ENCODE results near the gene MYH14. TPM values are rescaled to one million over a fixed set of nuclear protein-coding genes. Genes with fewer than 3 reads are reported as not detected.

Gene MYH14
- total RNA-seq, 1 donor from 2014 or later, result 93.9 TPM

DNA sequence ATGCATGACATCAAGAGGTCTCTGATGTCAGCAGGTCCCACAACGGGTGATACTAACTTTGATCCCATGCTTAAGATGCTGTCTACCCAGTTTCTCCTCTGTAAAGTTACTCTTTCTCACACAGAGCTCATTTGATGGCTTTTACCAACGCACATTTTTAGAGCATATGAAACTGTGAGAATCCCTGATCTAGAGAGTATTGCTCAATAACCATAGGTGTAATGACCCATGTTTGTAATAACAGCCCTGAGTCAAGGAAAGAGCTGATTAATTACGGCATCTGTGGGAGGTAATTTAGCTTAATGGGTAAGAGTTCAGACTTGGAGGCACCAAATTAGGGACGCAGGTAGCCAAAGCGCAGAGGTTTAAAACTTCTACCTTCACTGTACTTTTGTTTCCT lies 22.3 kb upstream of the MYH14 start:
- no peak overlapping the region for H3K4me3 Mint-ChIP-seq
- H3K4me1 Mint-ChIP-seq (ENCODE audit: unreplicated experiment), result peaks cover 13% of the 10 kb centered on the region
- H3K27ac Mint-ChIP-seq, result no peak overlapping the region
- no peaks in the 10 kb centered on the region for H3K36me3 Mint-ChIP-seq
- no peak for DNase-seq (ENCODE audit: extremely low spot score, unreplicated experiment)
- TF ChIP-seq, protein P1, sequence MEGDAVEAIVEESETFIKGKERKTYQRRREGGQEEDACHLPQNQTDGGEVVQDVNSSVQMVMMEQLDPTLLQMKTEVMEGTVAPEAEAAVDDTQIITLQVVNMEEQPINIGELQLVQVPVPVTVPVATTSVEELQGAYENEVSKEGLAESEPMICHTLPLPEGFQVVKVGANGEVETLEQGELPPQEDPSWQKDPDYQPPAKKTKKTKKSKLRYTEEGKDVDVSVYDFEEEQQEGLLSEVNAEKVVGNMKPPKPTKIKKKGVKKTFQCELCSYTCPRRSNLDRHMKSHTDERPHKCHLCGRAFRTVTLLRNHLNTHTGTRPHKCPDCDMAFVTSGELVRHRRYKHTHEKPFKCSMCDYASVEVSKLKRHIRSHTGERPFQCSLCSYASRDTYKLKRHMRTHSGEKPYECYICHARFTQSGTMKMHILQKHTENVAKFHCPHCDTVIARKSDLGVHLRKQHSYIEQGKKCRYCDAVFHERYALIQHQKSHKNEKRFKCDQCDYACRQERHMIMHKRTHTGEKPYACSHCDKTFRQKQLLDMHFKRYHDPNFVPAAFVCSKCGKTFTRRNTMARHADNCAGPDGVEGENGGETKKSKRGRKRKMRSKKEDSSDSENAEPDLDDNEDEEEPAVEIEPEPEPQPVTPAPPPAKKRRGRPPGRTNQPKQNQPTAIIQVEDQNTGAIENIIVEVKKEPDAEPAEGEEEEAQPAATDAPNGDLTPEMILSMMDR (conservative IDR thresholded peaks at IDR 0.05), result no peak
- no peaks in the 10 kb centered on the region for H3K27me3 Mint-ChIP-seq
- H3K9me3 Mint-ChIP-seq, result peaks cover 4% of the 10 kb centered on the region

DNA sequence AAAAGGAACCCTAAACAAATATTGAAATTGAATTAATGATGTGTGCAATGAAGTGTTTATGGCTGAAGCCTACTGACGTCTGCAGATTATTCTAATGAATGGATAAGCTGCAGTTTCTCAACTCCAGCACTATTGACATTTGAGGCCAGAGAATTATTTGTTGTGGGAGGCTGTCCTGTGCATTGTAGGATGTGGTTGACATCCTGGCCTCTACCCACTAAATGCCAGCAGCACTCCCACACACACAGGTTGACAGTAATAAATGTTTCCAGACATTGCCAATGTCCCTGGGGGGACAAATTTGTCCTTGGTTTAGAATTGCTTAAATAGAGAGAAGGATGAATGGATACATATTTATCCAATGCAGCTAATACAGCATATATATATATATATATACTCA lies 19.2 kb upstream of the MYH14 start:
- H3K4me3 Mint-ChIP-seq, result no peak overlapping the region
- no peak for DNase-seq (ENCODE audit: extremely low spot score, unreplicated experiment)
- peak overlapping the region; percentile 56 for H3K27ac Mint-ChIP-seq
- peaks cover 1% of the 10 kb centered on the region for H3K27me3 Mint-ChIP-seq
- H3K4me1 Mint-ChIP-seq (ENCODE audit: unreplicated experiment), result peaks cover 3% of the 10 kb centered on the region
- H3K36me3 Mint-ChIP-seq, result no peaks in the 10 kb centered on the region
- TF ChIP-seq, protein P1 (conservative IDR thresholded peaks at IDR 0.05), result no peak
- no peaks in the 10 kb centered on the region for H3K9me3 Mint-ChIP-seq

DNA sequence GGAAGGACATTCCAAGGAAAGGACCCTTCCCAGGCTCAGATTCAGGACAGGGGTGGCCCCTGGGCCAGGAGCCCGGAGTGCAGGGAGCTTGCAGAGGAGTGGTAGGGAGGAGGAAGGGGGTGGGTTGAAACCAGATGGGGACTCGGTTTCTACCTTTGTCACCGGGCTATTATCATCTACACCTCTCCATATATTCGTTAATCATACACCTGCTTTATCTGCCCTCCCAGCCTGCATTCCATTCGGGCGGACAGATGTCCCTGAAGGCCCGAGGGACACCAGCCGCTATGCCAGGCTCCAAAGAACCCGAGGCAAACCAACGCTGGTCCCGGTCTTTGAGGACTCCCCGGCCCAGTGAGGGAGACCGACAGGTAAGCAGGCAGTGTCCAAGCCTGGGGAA lies 15.5 kb upstream of the MYH14 start:
- Mint-ChIP-seq H3K4me1 (ENCODE audit: unreplicated experiment) (no peaks in the 10 kb centered on the region), H3K36me3 (no peaks in the 10 kb centered on the region), H3K4me3 (no peak overlapping the region), H3K9me3 (no peaks in the 10 kb centered on the region), H3K27me3 (peaks cover 21% of the 10 kb centered on the region), H3K27ac (no peak overlapping the region)
- TF ChIP-seq, protein P1 (conservative IDR thresholded peaks at IDR 0.05), result no peak
- no peak for DNase-seq (ENCODE audit: extremely low spot score, unreplicated experiment)

DNA sequence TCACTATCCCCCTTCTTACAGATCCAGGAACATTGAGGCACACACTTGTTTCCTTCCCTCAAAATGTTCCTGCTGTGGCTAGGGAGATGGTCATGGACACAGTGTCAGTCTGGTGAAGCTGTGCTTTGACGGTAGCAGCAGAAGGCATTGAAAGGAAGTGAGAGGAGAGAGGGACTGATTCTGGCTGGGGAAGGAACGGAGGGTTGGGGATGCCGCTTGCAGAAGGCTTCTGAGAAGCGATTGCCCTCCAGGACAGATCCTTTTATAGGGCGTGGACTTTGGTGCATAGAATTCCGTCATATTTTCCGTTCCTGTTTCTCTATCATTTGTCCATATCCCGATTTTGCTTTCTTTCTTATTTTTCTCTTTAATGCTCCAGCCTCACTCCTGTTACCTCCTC lies 14.1 kb upstream of the MYH14 start:
- no peaks in the 10 kb centered on the region for H3K4me1 Mint-ChIP-seq (ENCODE audit: unreplicated experiment)
- TF ChIP-seq, protein P1 (conservative IDR thresholded peaks at IDR 0.05), result no peak
- no peak overlapping the region for H3K4me3 Mint-ChIP-seq
- H3K9me3 Mint-ChIP-seq, result no peaks in the 10 kb centered on the region
- H3K27me3 Mint-ChIP-seq, result peaks cover 27% of the 10 kb centered on the region
- H3K27ac Mint-ChIP-seq, result no peak overlapping the region
- no peaks in the 10 kb centered on the region for H3K36me3 Mint-ChIP-seq
- no peak for DNase-seq (ENCODE audit: extremely low spot score, unreplicated experiment)

DNA sequence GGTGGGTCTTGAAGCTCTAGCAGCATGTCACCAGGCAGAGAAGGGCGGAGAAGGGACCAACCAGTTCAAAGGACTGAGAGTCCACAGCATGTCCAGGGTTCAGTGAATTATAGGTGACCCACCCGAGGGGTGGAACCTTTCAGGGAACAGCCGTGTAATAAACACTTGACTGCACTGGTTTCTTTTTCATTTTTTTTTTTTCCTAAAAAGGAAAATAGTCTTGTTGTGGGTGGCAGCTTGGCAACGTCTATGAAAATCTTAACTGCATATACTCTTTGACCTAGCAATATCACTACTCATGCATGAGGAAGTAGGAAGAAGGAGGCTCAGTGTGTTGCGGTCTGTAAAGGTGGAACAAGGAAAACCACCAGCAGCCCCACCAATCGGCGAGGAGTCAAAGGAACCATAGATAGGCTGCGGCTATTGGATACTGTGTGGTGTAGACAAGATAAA lies 13.0 kb upstream of the MYH14 start:
- Mint-ChIP-seq H3K4me3 (no peak overlapping the region), H3K36me3 (no peaks in the 10 kb centered on the region), H3K4me1 (ENCODE audit: unreplicated experiment) (no peaks in the 10 kb centered on the region), H3K9me3 (no peaks in the 10 kb centered on the region), H3K27ac (peak overlapping the region; percentile 82), H3K27me3 (peaks cover 30% of the 10 kb centered on the region)
- no peak for DNase-seq (ENCODE audit: extremely low spot score, unreplicated experiment)
- TF ChIP-seq, protein P1 (conservative IDR thresholded peaks at IDR 0.05), result no peak

DNA sequence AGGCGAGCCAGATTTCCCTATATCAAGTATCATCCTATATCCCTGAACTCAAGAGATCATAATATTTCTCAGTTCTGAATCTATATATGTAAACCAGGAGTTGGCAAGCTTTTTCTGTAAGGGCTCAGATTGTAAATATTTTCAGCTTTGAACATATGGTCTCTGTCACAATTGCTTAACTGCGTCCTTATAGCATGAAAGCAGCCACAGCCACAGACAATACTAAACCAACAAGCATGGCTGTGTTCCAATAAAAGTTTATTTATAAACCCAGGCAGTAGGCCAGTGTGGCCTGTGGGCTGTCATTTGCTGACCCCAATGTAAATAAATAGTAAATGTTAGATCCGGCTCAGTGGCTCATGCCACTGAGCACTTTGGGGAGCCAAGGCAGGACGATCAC lies 12.2 kb upstream of the MYH14 start:
- Mint-ChIP-seq H3K36me3 (no peaks in the 10 kb centered on the region), H3K9me3 (no peaks in the 10 kb centered on the region), H3K27me3 (peaks cover 38% of the 10 kb centered on the region), H3K4me3 (no peak overlapping the region), H3K4me1 (ENCODE audit: unreplicated experiment) (no peaks in the 10 kb centered on the region), H3K27ac (no peak overlapping the region)
- TF ChIP-seq, protein P1 (conservative IDR thresholded peaks at IDR 0.05), result no peak
- no peak for DNase-seq (ENCODE audit: extremely low spot score, unreplicated experiment)
